Gastroesophageal sphincter (tissue), 3 donors: ENCODE data around the gene BSG.

ENCODE experiments used
- EP300 ChIP-seq: sonication (generic); formaldehyde crosslinking; IDR thresholded peaks from one replicate; pipeline ENCODE4 v1.6.1; 2017; ENCODE audit warnings: antibody characterized with exemption, mild to moderate bottlenecking
- POLR2A ChIP-seq, 2 donors: fragments of 450-650 bp; IDR thresholded peaks; one replicate each; pipeline ENCODE4 v1.6.1; 2017; ENCODE audit warnings: antibody characterized with exemption in 2 of 2, mild to moderate bottlenecking in 2 of 2, moderate library complexity in 1 of 2
- POLR2AphosphoS5 ChIP-seq: sonication (generic); formaldehyde crosslinking; IDR thresholded peaks from one replicate; pipeline ENCODE4 v1.6.1; 2017; ENCODE audit warnings: antibody characterized with exemption
- TF ChIP-seq, protein P1 (sequence below), 4 experiments: fragments of 200-600 bp in 2 of 4; fragments of 450-650 bp in 2 of 4; sonication (generic) in 1 of 4; IDR thresholded peaks; one replicate each; pipeline ENCODE4 v1.5.1; 2017 to 2019; ENCODE audit warnings: antibody characterized with exemption in 4 of 4, mild to moderate bottlenecking in 2 of 4, moderate library complexity in 2 of 4

DNA sequence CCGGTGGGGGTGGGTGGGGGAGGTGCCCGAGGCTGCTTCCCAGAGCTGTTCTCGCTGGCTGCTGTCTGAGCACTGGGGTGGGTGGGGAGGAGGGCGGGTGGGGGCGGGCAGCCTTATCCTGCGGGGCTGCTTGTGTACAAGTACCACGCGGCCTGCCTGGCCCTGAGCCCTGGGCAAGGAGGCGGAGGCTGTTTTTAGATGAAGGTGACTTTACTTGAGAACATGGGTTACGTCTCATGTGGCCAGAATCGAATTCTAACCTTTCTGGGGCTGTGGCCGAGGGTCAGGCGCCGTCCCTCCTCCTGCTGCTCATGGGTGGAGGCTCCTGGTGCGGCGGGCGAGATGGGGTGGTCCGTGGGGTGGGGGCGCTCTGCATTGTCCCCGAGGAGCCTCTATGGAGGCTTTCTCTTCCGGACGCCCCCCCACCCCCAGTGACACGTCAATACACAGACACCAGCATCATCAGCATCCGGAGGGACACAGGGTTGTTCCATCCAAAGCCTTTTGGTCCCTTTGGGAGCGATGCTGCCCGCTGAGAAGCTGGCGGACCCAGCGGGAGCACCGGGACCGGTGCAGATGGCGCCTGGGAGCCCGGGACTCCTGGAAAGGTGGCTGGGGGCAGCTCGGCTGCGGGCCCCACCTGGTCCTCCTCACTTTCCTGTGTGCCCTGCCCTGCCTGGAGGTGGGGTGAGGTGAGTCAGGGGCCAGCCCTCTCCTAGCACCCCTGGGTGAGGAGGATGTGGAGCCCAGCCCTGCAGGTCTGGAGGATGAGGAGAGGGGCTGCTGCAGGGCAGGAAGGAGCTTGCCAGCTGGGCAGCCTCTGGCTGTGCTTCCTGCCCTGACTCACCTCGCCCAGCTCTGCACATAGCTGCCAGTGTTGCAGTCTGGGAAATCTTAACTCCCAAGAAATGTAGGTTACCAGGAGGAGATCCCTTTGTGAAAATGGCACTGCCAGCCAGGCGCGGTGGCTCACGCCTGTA, 3.4 kb downstream of the BSG start:
- TF ChIP-seq, protein P1, sequence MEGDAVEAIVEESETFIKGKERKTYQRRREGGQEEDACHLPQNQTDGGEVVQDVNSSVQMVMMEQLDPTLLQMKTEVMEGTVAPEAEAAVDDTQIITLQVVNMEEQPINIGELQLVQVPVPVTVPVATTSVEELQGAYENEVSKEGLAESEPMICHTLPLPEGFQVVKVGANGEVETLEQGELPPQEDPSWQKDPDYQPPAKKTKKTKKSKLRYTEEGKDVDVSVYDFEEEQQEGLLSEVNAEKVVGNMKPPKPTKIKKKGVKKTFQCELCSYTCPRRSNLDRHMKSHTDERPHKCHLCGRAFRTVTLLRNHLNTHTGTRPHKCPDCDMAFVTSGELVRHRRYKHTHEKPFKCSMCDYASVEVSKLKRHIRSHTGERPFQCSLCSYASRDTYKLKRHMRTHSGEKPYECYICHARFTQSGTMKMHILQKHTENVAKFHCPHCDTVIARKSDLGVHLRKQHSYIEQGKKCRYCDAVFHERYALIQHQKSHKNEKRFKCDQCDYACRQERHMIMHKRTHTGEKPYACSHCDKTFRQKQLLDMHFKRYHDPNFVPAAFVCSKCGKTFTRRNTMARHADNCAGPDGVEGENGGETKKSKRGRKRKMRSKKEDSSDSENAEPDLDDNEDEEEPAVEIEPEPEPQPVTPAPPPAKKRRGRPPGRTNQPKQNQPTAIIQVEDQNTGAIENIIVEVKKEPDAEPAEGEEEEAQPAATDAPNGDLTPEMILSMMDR (IDR thresholded peaks at IDR 0.05): no peak
- TF ChIP-seq EP300: no peak
- TF ChIP-seq POLR2A (IDR thresholded peaks at IDR 0.05): no peak
- no peak for TF ChIP-seq POLR2AphosphoS5
